ENCODE measurements around the gene GAB4. TPM values are rescaled to one million over a fixed set of nuclear protein-coding genes. Genes with fewer than 3 reads are reported as not detected.
"Not testable (repeated sequence)": the region's sequence is repeated elsewhere in the genome, so short reads cannot be mapped to it uniquely, and the experiment has no call there.

GAB4 gene
- total and polyA plus RNA-seq, 2 donors (not counting 1 experiment from before 2014, with no cell fraction given), result not detected

- no peaks in the 10 kb centered on the region for H3K79me2 ChIP-seq (ENCODE audit: control insufficient read depth, insufficient read depth, low read length)
- DNase-seq (ENCODE audit: low read depth in 2 of 2), result no peak
- no peak overlapping the region for H3K4me3 ChIP-seq (replicated peaks in 1 of 4; ENCODE audit: control extremely low read depth in 1 of 4, insufficient read depth in 1 of 4, low read depth in 3 of 4, low read length in 4 of 4)
- TF ChIP-seq EZH2 (IDR thresholded peaks at IDR 0.05; ENCODE audit: low read length, missing control alignments), result no peak
- TF ChIP-seq, protein P1, sequence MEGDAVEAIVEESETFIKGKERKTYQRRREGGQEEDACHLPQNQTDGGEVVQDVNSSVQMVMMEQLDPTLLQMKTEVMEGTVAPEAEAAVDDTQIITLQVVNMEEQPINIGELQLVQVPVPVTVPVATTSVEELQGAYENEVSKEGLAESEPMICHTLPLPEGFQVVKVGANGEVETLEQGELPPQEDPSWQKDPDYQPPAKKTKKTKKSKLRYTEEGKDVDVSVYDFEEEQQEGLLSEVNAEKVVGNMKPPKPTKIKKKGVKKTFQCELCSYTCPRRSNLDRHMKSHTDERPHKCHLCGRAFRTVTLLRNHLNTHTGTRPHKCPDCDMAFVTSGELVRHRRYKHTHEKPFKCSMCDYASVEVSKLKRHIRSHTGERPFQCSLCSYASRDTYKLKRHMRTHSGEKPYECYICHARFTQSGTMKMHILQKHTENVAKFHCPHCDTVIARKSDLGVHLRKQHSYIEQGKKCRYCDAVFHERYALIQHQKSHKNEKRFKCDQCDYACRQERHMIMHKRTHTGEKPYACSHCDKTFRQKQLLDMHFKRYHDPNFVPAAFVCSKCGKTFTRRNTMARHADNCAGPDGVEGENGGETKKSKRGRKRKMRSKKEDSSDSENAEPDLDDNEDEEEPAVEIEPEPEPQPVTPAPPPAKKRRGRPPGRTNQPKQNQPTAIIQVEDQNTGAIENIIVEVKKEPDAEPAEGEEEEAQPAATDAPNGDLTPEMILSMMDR (conservative IDR thresholded peaks at IDR 0.05 in 1 of 2, IDR thresholded peaks at IDR 0.05 in 1 of 2; ENCODE audit: low read depth in 1 of 2, low read length in 2 of 2), result no peak
- no peaks in the 10 kb centered on the region for H3K9me3 ChIP-seq (ENCODE audit: control insufficient read depth, insufficient read depth, low read depth, low read length)
- H3K27me3 ChIP-seq (ENCODE audit: control insufficient read depth, insufficient read depth, low read length), result no peaks in the 10 kb centered on the region
- no peaks in the 10 kb centered on the region for H3K4me1 ChIP-seq (ENCODE audit: control insufficient read depth, extremely low read depth, insufficient read depth, low read length)
- no peaks in the 10 kb centered on the region for H3K36me3 ChIP-seq (ENCODE audit: control insufficient read depth, insufficient read depth, low read length)
- no peak overlapping the region for H3K4me2 ChIP-seq (ENCODE audit: extremely low read depth, insufficient read depth, low read length)
- no peak overlapping the region for H2AFZ ChIP-seq (ENCODE audit: low read length)
- H3K9ac ChIP-seq (ENCODE audit: insufficient read depth, low read length), result no peak overlapping the region
- no peak overlapping the region for H3K27ac ChIP-seq (ENCODE audit: insufficient read depth, low read length)
- H4K20me1 ChIP-seq (ENCODE audit: control insufficient read depth, extremely low read depth, insufficient read depth, low read length), result no peaks in the 10 kb centered on the region
Observed at GRCh38 chr22:17047656-17048055, 39.6 kb upstream of the GAB4 start.

- H3K9ac ChIP-seq (ENCODE audit: insufficient read depth, low read length), result no peak overlapping the region
- no peak overlapping the region for H3K4me3 ChIP-seq (replicated peaks in 1 of 4; ENCODE audit: control extremely low read depth in 1 of 4, insufficient read depth in 1 of 4, low read depth in 3 of 4, low read length in 4 of 4)
- no peaks in the 10 kb centered on the region for H3K4me1 ChIP-seq (ENCODE audit: control insufficient read depth, extremely low read depth, insufficient read depth, low read length)
- H3K36me3 ChIP-seq (ENCODE audit: control insufficient read depth, insufficient read depth, low read length), result no peaks in the 10 kb centered on the region
- H3K27ac ChIP-seq (ENCODE audit: insufficient read depth, low read length), result no peak overlapping the region
- no peak for DNase-seq (ENCODE audit: low read depth in 2 of 2)
- H3K79me2 ChIP-seq (ENCODE audit: control insufficient read depth, insufficient read depth, low read length), result no peaks in the 10 kb centered on the region
- no peak overlapping the region for H3K4me2 ChIP-seq (ENCODE audit: extremely low read depth, insufficient read depth, low read length)
- no peaks in the 10 kb centered on the region for H3K27me3 ChIP-seq (ENCODE audit: control insufficient read depth, insufficient read depth, low read length)
- no peak overlapping the region for H2AFZ ChIP-seq (ENCODE audit: low read length)
- no peaks in the 10 kb centered on the region for H4K20me1 ChIP-seq (ENCODE audit: control insufficient read depth, extremely low read depth, insufficient read depth, low read length)
- no peak for TF ChIP-seq EZH2 (IDR thresholded peaks at IDR 0.05; ENCODE audit: low read length, missing control alignments)
- TF ChIP-seq, protein P1 (conservative IDR thresholded peaks at IDR 0.05 in 1 of 2, IDR thresholded peaks at IDR 0.05 in 1 of 2; ENCODE audit: low read depth in 1 of 2, low read length in 2 of 2), result no peak
- no peaks in the 10 kb centered on the region for H3K9me3 ChIP-seq (ENCODE audit: control insufficient read depth, insufficient read depth, low read depth, low read length)
Observed at GRCh38 chr22:17046566-17047348, 38.7 kb upstream of the GAB4 start.

GRCh38 chr22:17043521-17043920 lies 35.5 kb upstream of the GAB4 start:
- no peaks in the 10 kb centered on the region for H3K4me1 ChIP-seq (ENCODE audit: control insufficient read depth, extremely low read depth, insufficient read depth, low read length)
- H3K4me3 ChIP-seq (replicated peaks in 1 of 4; ENCODE audit: control extremely low read depth in 1 of 4, insufficient read depth in 1 of 4, low read depth in 3 of 4, low read length in 4 of 4), result no peak overlapping the region
- H3K79me2 ChIP-seq (ENCODE audit: control insufficient read depth, insufficient read depth, low read length), result no peaks in the 10 kb centered on the region
- no peaks in the 10 kb centered on the region for H3K9me3 ChIP-seq (ENCODE audit: control insufficient read depth, insufficient read depth, low read depth, low read length)
- H3K36me3 ChIP-seq (ENCODE audit: control insufficient read depth, insufficient read depth, low read length), result no peaks in the 10 kb centered on the region
- H3K9ac ChIP-seq (ENCODE audit: insufficient read depth, low read length), result no peak overlapping the region
- TF ChIP-seq, protein P1 (conservative IDR thresholded peaks at IDR 0.05 in 1 of 2, IDR thresholded peaks at IDR 0.05 in 1 of 2; ENCODE audit: low read depth in 1 of 2, low read length in 2 of 2), result no peak
- TF ChIP-seq EZH2 (IDR thresholded peaks at IDR 0.05; ENCODE audit: low read length, missing control alignments), result no peak
- no peak for DNase-seq (ENCODE audit: low read depth in 2 of 2)
- no peak overlapping the region for H3K27ac ChIP-seq (ENCODE audit: insufficient read depth, low read length)
- no peak overlapping the region for H2AFZ ChIP-seq (ENCODE audit: low read length)
- no peak overlapping the region for H3K4me2 ChIP-seq (ENCODE audit: extremely low read depth, insufficient read depth, low read length)
- H3K27me3 ChIP-seq (ENCODE audit: control insufficient read depth, insufficient read depth, low read length), result no peaks in the 10 kb centered on the region
- H4K20me1 ChIP-seq (ENCODE audit: control insufficient read depth, extremely low read depth, insufficient read depth, low read length), result no peaks in the 10 kb centered on the region

GRCh38 chr22:17036842-17037711 lies 29.1 kb upstream of the GAB4 start:
- H3K4me2 ChIP-seq (ENCODE audit: extremely low read depth, insufficient read depth, low read length); H3K4me3 ChIP-seq (replicated peaks in 1 of 4; ENCODE audit: control extremely low read depth in 1 of 4, insufficient read depth in 1 of 4, low read depth in 3 of 4, low read length in 4 of 4); H3K9ac ChIP-seq (ENCODE audit: insufficient read depth, low read length): not testable (repeated sequence)

More at GRCh38 chr22:17036842-17037711, 29.1 kb upstream of the GAB4 start:
- H3K79me2 ChIP-seq (ENCODE audit: control insufficient read depth, insufficient read depth, low read length); H3K27me3 ChIP-seq (ENCODE audit: control insufficient read depth, insufficient read depth, low read length); H2AFZ ChIP-seq (ENCODE audit: low read length); H3K36me3 ChIP-seq (ENCODE audit: control insufficient read depth, insufficient read depth, low read length); H3K9me3 ChIP-seq (ENCODE audit: control insufficient read depth, insufficient read depth, low read depth, low read length); H3K27ac ChIP-seq (ENCODE audit: insufficient read depth, low read length); DNase-seq (ENCODE audit: low read depth in 2 of 2); H3K4me1 ChIP-seq (ENCODE audit: control insufficient read depth, extremely low read depth, insufficient read depth, low read length); H4K20me1 ChIP-seq (ENCODE audit: control insufficient read depth, extremely low read depth, insufficient read depth, low read length): not testable (repeated sequence)

Data from fibroblast of lung (primary cell).